NT2/D1 (cell line): Measurements from ENCODE around the gene COL23A1.

Experiments used
- DNase-seq: peaks from one replicate; pipeline ENCODE4 v3.0.0-alpha.2; 2011; ENCODE audit warnings: low read depth, low spot score
- H3K27me3 ChIP-seq: 2 replicates; pipeline ENCODE4 v1.6.0; 2011; ENCODE audit warnings: mild to moderate bottlenecking; ENCODE audit not compliant: insufficient read length, insufficient read depth
- H3K36me3 ChIP-seq: 2 replicates; pipeline ENCODE4 v1.6.1; 2011; ENCODE audit warnings: mild to moderate bottlenecking, low read length, mixed read lengths; ENCODE audit not compliant: insufficient read depth, insufficient read length
- H3K4me1 ChIP-seq: 2 replicates; pipeline ENCODE4 v1.5.1; 2011; ENCODE audit not compliant: insufficient read depth, insufficient read length
- H3K4me3 ChIP-seq: 2 replicates; pipeline ENCODE4 v1.5.1; 2011; ENCODE audit warnings: low read depth; ENCODE audit not compliant: insufficient read length
- H3K9ac ChIP-seq: 2 replicates; pipeline ENCODE4 v1.6.0; 2011; ENCODE audit warnings: low read depth; ENCODE audit not compliant: insufficient read length
- H3K9me3 ChIP-seq: 2 replicates; pipeline ENCODE4 v1.5.1; 2011; ENCODE audit warnings: mild to moderate bottlenecking, low read length; ENCODE audit not compliant: insufficient read depth
- SUZ12 ChIP-seq: IDR thresholded peaks from 2 replicates; pipeline ENCODE4 v1.6.1; 2011; ENCODE audit not compliant: insufficient read length, insufficient read depth; ENCODE audit errors: extremely low read depth
- YY1 ChIP-seq: IDR thresholded peaks from 2 replicates; pipeline ENCODE4 v1.6.1; 2011; ENCODE audit not compliant: insufficient read length, insufficient read depth
- ZNF274 ChIP-seq: IDR thresholded peaks from 2 replicates; pipeline ENCODE4 v1.6.1; 2011; ENCODE audit warnings: mild to moderate bottlenecking, low read depth, low read length

The COL23A1 gene

DNA sequence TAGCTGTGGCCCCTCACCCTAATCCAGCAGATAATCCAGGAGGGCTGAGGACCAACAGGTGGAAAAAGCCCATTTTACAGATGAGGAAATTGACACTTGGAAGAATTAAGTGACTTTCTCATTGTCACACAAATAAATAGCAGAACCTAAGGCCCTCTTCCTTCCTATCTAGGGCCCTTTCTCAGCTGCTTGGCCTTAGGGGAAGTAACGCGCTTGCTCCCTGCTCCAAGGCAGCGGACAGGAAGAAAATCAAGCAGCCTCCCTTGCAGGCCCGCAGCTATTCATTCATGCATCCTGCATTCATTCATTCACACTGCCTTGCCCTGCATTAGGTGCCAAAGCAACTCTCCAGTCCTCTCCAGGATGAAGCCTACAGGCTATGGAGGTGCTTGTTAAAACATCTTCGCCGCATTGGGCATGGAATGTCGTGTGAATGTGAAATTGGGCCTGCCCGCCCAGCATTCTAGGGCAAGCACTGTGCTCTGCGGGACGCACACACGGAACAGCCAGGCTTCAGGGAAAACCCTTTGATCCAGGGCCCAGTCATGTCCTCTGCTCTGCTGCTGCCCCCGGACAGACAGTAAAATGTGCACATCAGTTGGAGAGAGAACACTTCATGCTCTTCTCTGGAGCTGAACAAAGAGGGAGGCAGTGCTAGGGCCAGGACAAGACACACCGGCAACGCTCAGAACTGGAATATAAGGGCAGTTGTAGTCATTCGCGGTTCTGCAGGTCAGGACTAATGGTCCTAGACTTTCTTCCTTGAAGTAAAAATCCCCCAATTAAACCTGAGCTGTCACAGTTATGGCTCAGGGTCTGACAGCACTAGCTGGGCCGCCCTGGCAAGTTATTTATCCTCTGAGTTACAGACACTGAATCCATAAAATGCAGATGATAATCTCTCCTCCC is 166.0 kb downstream of the COL23A1 start:
- DNase-seq = no peak
- H3K9me3 ChIP-seq = no peaks in the 10 kb centered on the region
- no peaks in the 10 kb centered on the region for H3K36me3 ChIP-seq
- H3K4me1 ChIP-seq = peaks cover 18% of the 10 kb centered on the region
- no peaks in the 10 kb centered on the region for H3K27me3 ChIP-seq
- H3K9ac ChIP-seq = no peak overlapping the region
- TF ChIP-seq SUZ12 (no peak), YY1 (no peak), ZNF274 (no peak)
- no peak overlapping the region for H3K4me3 ChIP-seq

DNA sequence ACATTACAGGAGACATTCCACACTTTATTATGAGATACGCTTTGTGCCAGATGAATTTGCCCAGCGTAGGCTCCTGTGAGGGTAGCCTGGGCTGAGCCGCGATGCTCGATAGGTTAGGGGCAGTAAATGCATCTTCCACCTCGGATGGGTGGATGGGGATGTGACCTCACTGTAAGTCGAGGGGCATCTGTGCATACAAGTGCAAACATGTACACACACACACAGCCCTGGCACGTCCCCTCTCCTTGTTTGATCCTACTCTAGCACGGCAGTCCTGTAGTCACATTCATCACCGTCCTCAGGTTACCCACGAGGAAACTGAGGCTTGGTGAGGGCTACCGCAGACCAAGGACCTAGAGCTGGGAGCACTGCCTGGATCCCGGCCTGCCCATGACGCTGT is 166.8 kb downstream of the COL23A1 start:
- TF ChIP-seq SUZ12 = no peak
- no peak for TF ChIP-seq ZNF274
- TF ChIP-seq YY1 = no peak

GRCh38 chr5:178422400-178422775 is 167.8 kb downstream of the COL23A1 start:
- Histone ChIP-seq H3K27me3 (no peaks in the 10 kb centered on the region), H3K4me1 (peaks cover 18% of the 10 kb centered on the region), H3K9ac (no peak overlapping the region), H3K4me3 (no peak overlapping the region), H3K9me3 (no peaks in the 10 kb centered on the region), H3K36me3 (no peaks in the 10 kb centered on the region)
- DNase-seq = no peak
- TF ChIP-seq SUZ12 (no peak), ZNF274 (no peak), YY1 (no peak)

More for the DNA sequence above, 166.8 kb downstream of the COL23A1 start:
- Histone ChIP-seq H3K9ac (no peak overlapping the region), H3K4me3 (no peak overlapping the region), H3K36me3 (no peaks in the 10 kb centered on the region), H3K4me1 (peaks cover 20% of the 10 kb centered on the region), H3K27me3 (no peaks in the 10 kb centered on the region), H3K9me3 (no peaks in the 10 kb centered on the region)
- DNase-seq = no peak

DNA sequence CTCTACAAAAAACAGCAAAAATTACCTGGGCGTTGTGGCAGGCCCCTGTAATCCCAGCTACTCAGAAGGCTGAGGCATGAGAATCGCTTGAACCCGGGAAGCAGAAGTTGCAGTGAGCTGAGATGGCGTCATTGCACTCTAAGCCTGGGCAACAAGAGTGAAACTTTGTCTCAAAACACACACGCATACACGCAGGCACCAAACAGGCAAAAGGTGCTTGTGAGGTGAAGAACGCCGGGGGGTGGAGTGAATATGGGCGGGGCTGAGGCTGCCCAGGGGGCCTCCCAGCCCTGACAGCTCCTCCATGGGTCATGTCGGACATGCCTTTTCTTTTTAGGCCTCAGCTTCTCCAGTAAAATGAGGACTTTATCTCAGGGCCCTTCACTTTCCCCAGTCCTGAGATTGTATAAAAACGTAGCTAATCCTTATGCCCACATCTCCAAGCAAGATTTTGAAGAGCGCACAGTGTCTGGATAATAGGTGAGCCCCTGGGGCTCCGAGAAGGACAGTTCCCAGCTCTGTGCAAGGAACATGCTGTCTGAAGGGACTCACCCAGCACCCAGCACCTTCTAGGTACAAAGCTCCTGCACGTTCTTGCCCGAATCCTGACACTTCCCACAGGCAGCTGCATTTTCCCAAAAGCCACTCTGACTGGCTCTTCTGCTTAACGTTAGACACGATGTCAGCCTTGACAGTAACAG is 168.3 kb downstream of the COL23A1 start:
- Histone ChIP-seq H3K9ac (no peak overlapping the region), H3K9me3 (no peaks in the 10 kb centered on the region), H3K4me3 (no peak overlapping the region), H3K36me3 (no peaks in the 10 kb centered on the region), H3K4me1 (peaks cover 22% of the 10 kb centered on the region), H3K27me3 (no peaks in the 10 kb centered on the region)
- DNase-seq = no peak
- TF ChIP-seq YY1 = no peak
- no peak for TF ChIP-seq SUZ12
- no peak for TF ChIP-seq ZNF274

DNA sequence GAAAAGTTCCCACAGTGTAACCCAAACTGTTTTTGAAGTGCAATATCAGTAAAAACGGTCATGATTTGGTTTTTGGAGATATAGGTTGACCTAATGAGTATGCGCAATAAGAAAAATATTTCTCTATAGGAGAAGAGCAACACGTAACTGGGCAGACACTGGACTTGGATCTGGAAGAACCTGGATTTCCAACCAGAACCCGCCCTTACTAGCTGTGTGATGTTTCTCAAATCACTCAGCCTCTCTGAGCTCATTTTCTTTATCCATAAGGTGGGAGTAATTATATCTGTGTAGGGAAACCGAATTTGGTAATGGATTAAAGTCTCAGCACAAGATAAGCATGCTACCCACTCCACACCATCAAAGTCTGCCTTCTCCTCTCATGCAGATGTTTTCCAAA is 169.1 kb downstream of the COL23A1 start:
- no peaks in the 10 kb centered on the region for H3K36me3 ChIP-seq
- no peak overlapping the region for H3K4me3 ChIP-seq
- no peaks in the 10 kb centered on the region for H3K27me3 ChIP-seq
- DNase-seq = no peak
- H3K4me1 ChIP-seq = peaks cover 25% of the 10 kb centered on the region
- H3K9ac ChIP-seq = no peak overlapping the region
- TF ChIP-seq YY1 (no peak), SUZ12 (no peak), ZNF274 (no peak)
- no peaks in the 10 kb centered on the region for H3K9me3 ChIP-seq

DNA sequence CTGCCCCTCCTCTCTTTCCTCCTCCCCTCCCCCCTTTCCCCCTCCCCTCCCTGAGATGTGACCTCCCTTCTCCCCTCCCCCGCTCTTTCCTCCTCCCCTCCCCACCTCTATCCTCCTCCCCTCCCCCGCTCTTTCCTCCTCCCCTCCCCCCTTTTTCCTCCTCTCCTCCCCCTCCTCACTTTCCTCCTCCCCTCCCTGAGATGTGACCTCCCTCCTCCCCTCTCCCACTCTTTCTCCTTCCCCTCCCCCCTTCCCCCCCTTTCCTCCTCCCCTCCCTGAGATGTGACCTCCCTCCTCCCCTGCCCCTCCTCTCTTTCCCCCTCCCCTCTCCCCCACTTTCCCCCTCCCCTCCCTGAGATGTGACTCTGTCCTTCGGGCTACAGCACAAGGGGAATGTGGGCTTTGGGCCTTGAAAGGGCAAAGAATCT is 169.8 kb downstream of the COL23A1 start:
- Histone ChIP-seq H3K9me3 (no peaks in the 10 kb centered on the region), H3K27me3 (no peaks in the 10 kb centered on the region), H3K36me3 (no peaks in the 10 kb centered on the region), H3K4me3 (no peak overlapping the region), H3K4me1 (peaks cover 25% of the 10 kb centered on the region), H3K9ac (no peak overlapping the region)
- TF ChIP-seq YY1 (no peak), SUZ12 (no peak), ZNF274 (no peak)
- DNase-seq = no peak

- no peaks in the 10 kb centered on the region for H3K27me3 ChIP-seq
- H3K36me3 ChIP-seq = no peaks in the 10 kb centered on the region
- no peak for DNase-seq
- H3K4me1 ChIP-seq = peaks cover 27% of the 10 kb centered on the region
- H3K9me3 ChIP-seq = no peaks in the 10 kb centered on the region
- no peak overlapping the region for H3K4me3 ChIP-seq
- H3K9ac ChIP-seq = no peak overlapping the region
- no peak for TF ChIP-seq ZNF274
- TF ChIP-seq SUZ12 = no peak
- TF ChIP-seq YY1 = no peak
Measured at GRCh38 chr5:178419651-178420050, 170.5 kb downstream of the COL23A1 start.
